Natural killer cell (primary cell): Measurements from ENCODE around the gene LYPD6B. TPM values are rescaled to one million over a fixed set of nuclear protein-coding genes. Genes with fewer than 3 reads are reported as not detected.

Source experiments
- ATAC-seq, 3 donors: fragments of 150-1000 bp in 2 of 3; fragments of 200-7000 bp in 1 of 3; cut with Tn5 transposase; 1 replicate in 1 of 3; 2 replicates in 2 of 3; pipeline ENCODE4 v1.10.0; 2021; ENCODE audit warnings: mild to moderate bottlenecking in 2 of 3, moderate library complexity in 2 of 3
- DNase-seq, 2 donors: peaks; one replicate each; pipeline versions ENCODE4 v3.0.0 to v3.0.0-alpha.2; 2013 to 2021; ENCODE audit warnings: mixed read lengths in 1 of 2
- H3K27ac ChIP-seq: one replicate; pipeline ENCODE4 v1.5.1; 2013; ENCODE audit warnings: mild to moderate bottlenecking, low read length
- H3K27me3 ChIP-seq: one replicate; pipeline ENCODE4 v1.6.1; 2013; ENCODE audit warnings: low read length; ENCODE audit not compliant: control insufficient read depth, insufficient read depth
- H3K36me3 ChIP-seq: one replicate; pipeline ENCODE4 v1.6.1; 2013; ENCODE audit warnings: low read length; ENCODE audit not compliant: control insufficient read depth, insufficient read depth
- H3K4me1 ChIP-seq: one replicate; pipeline ENCODE4 v1.6.1; 2013; ENCODE audit warnings: low read length; ENCODE audit not compliant: control insufficient read depth, insufficient read depth
- H3K4me3 ChIP-seq: one replicate; pipeline ENCODE4 v1.5.1; 2013; ENCODE audit warnings: low read length
- H3K9me3 ChIP-seq: one replicate; pipeline ENCODE4 v1.6.1; 2013; ENCODE audit warnings: low read length; ENCODE audit not compliant: control insufficient read depth, insufficient read depth
- H3K27ac Mint-ChIP-seq, 2 donors: one replicate each; pipeline ENCODE4 v1.8.0; 2022; ENCODE audit warnings: mild to moderate bottlenecking in 2 of 2, mixed read lengths in 2 of 2, moderate library complexity in 1 of 2
- H3K27me3 Mint-ChIP-seq, 2 donors: one replicate each; pipeline ENCODE4 v1.8.0; 2022; ENCODE audit warnings: low read depth in 2 of 2, mixed read lengths in 2 of 2
- H3K36me3 Mint-ChIP-seq: one replicate; pipeline ENCODE4 v1.8.0; 2022; ENCODE audit warnings: mixed read lengths
- H3K4me1 Mint-ChIP-seq, 2 donors: one replicate each; pipeline ENCODE4 v1.8.0; 2022; ENCODE audit warnings: mixed read lengths in 2 of 2
- H3K4me3 Mint-ChIP-seq: one replicate; pipeline ENCODE4 v1.8.0; 2022; ENCODE audit warnings: mild to moderate bottlenecking, moderate library complexity, mixed read lengths
- H3K9me3 Mint-ChIP-seq, 2 donors: one replicate each; pipeline ENCODE4 v1.8.0; 2022; ENCODE audit warnings: mixed read lengths in 2 of 2
- CTCF ChIP-seq: fragments of 200-600 bp; IDR thresholded peaks from one replicate; pipeline ENCODE4 v1.8.0; 2022; ENCODE audit warnings: antibody characterized with exemption
- WGBS: methylation state at CpG from one replicate; pipeline ENCODE4 v1.1.7; 2013; ENCODE audit warnings: missing lambda C conversion rate; ENCODE audit not compliant: insufficient coverage; 5-methylcytosine and 5-hydroxymethylcytosine counted together
- intact Hi-C: fragments of 100-400 bp; cut with micrococcal nuclease; formaldehyde crosslinking; loops from one replicate; pipeline ENCODE4 v1.14.2; 2022
- total RNA-seq, 4 donors: library from RNA; stranded (reverse); fragments of 120-200 nt in 1 of 4; gene quantifications; one replicate each; pipeline versions ENCODE4 v1.2.3 to v1.2.4, GENCODE V29; 2013 to 2022

The LYPD6B gene
- total RNA-seq, 3 donors from 2014 or later (not counting 1 experiment from before 2014, with no cell fraction given): not detected

- 94% methylated on average over 3 of the region's 3 CpGs for WGBS
These were observed 64.7 kb downstream of the LYPD6B start for GRCh38 chr2:149103081-149103620.

GRCh38 chr2:149104221-149104620 is 65.7 kb downstream of the LYPD6B start:
- Histone ChIP-seq H3K4me3 (no peak overlapping the region), H3K4me1 (no peaks in the 10 kb centered on the region), H3K36me3 (no peaks in the 10 kb centered on the region), H3K27ac (no peak overlapping the region), H3K9me3 (no peaks in the 10 kb centered on the region), H3K27me3 (no peaks in the 10 kb centered on the region)
- intact Hi-C loops: no loop called here
- Mint-ChIP-seq H3K27me3 (no peaks in the 10 kb centered on the region), H3K36me3 (no peaks in the 10 kb centered on the region), H3K27ac (no peak overlapping the region), H3K9me3 (no peaks in the 10 kb centered on the region), H3K4me1 (no peaks in the 10 kb centered on the region), H3K4me3 (no peak overlapping the region)
- no peak for DNase-seq
- TF ChIP-seq CTCF: no peak
- no CpG with 5 or more reads among the region's 1 CpG for WGBS
- ATAC-seq: no peak

More at GRCh38 chr2:149103081-149103620, 64.7 kb downstream of the LYPD6B start:
- Histone ChIP-seq H3K36me3 (no peaks in the 10 kb centered on the region), H3K4me3 (no peak overlapping the region), H3K9me3 (no peaks in the 10 kb centered on the region), H3K4me1 (no peaks in the 10 kb centered on the region), H3K27me3 (no peaks in the 10 kb centered on the region), H3K27ac (no peak overlapping the region)
- no peaks in the 10 kb centered on the region for H3K4me1 Mint-ChIP-seq
- intact Hi-C loops: no loop called here
- DNase-seq (no peak), ATAC-seq (no peak)
- no peak overlapping the region for H3K4me3 Mint-ChIP-seq
- no peaks in the 10 kb centered on the region for H3K9me3 Mint-ChIP-seq
- no peak overlapping the region for H3K27ac Mint-ChIP-seq
- H3K36me3 Mint-ChIP-seq: no peaks in the 10 kb centered on the region
- TF ChIP-seq CTCF: no peak
- H3K27me3 Mint-ChIP-seq: no peaks in the 10 kb centered on the region

- no peaks in the 10 kb centered on the region for H3K27me3 Mint-ChIP-seq
- H3K36me3 Mint-ChIP-seq: no peaks in the 10 kb centered on the region
- H3K27ac Mint-ChIP-seq: no peak overlapping the region
- Histone ChIP-seq H3K36me3 (no peaks in the 10 kb centered on the region), H3K27me3 (no peaks in the 10 kb centered on the region), H3K9me3 (no peaks in the 10 kb centered on the region), H3K4me1 (no peaks in the 10 kb centered on the region), H3K4me3 (no peak overlapping the region), H3K27ac (no peak overlapping the region)
- DNase-seq (no peak), ATAC-seq (no peak)
- H3K4me1 Mint-ChIP-seq: no peaks in the 10 kb centered on the region
- no peak for TF ChIP-seq CTCF
- peaks cover 0 to 5% of the 10 kb centered on the region in 2 donors for H3K9me3 Mint-ChIP-seq
- intact Hi-C loops: no loop called here
- no peak overlapping the region for H3K4me3 Mint-ChIP-seq
- no CpG with 5 or more reads among the region's 1 CpG for WGBS
These were observed 73.6 kb downstream of the LYPD6B start for GRCh38 chr2:149112068-149112467.

GRCh38 chr2:149112713-149113112 is 74.2 kb downstream of the LYPD6B start:
- Histone ChIP-seq H3K4me3 (no peak overlapping the region), H3K4me1 (no peaks in the 10 kb centered on the region), H3K36me3 (no peaks in the 10 kb centered on the region), H3K27ac (no peak overlapping the region), H3K27me3 (no peaks in the 10 kb centered on the region), H3K9me3 (no peaks in the 10 kb centered on the region)
- no peaks in the 10 kb centered on the region for H3K27me3 Mint-ChIP-seq
- H3K27ac Mint-ChIP-seq: no peak overlapping the region
- DNase-seq: no peak
- WGBS: 100% methylated on average over 1 of the region's 2 CpGs
- ATAC-seq: no peak
- no peaks in the 10 kb centered on the region for H3K36me3 Mint-ChIP-seq
- H3K4me3 Mint-ChIP-seq: no peak overlapping the region
- TF ChIP-seq CTCF: no peak
- H3K4me1 Mint-ChIP-seq: no peaks in the 10 kb centered on the region
- peaks cover 0 to 5% of the 10 kb centered on the region in 2 donors for H3K9me3 Mint-ChIP-seq
- intact Hi-C loops: no loop called here
